Hepatocyte (in vitro differentiated cells): ENCODE results near the gene CUX1. TPM values are rescaled to one million over a fixed set of nuclear protein-coding genes. Genes with fewer than 3 reads are reported as not detected.
A peak's percentile ranks its signal among the peaks of the same experiment; 100 is the strongest.
"Not testable (repeated sequence)": the region's sequence is repeated elsewhere in the genome, so short reads cannot be mapped to it uniquely, and the experiment has no call there.

Experiments used
- DNase-seq: peaks from one replicate; pipeline ENCODE4 v3.0.0-alpha.2; 2016; ENCODE audit warnings: low spot score
- H2AFZ ChIP-seq: fragments of 200-600 bp; sonication (generic); 2 replicates; pipeline ENCODE4 v1.6.0; 2016; ENCODE audit warnings: antibody characterized with exemption, mild to moderate bottlenecking
- H3K27ac ChIP-seq: fragments of 200-600 bp; sonication (generic); 2 replicates; pipeline ENCODE4 v1.5.1; 2016; ENCODE audit warnings: mild to moderate bottlenecking
- H3K27me3 ChIP-seq: fragments of 200-600 bp; sonication (generic); 2 replicates; pipeline ENCODE4 v1.6.1; 2016
- H3K36me3 ChIP-seq: fragments of 200-600 bp; sonication (generic); replicated peaks from 2 replicates; pipeline ENCODE4 v1.5.1; 2016; ENCODE audit warnings: low read depth; ENCODE audit not compliant: insufficient read depth
- H3K4me1 ChIP-seq: fragments of 200-600 bp; sonication (generic); 2 replicates; pipeline ENCODE4 v1.5.1; 2016; ENCODE audit warnings: mild to moderate bottlenecking, moderate library complexity; ENCODE audit not compliant: insufficient read depth
- H3K4me2 ChIP-seq: fragments of 200-600 bp; sonication (generic); 2 replicates; pipeline ENCODE4 v1.6.0; 2016
- H3K4me3 ChIP-seq: fragments of 200-600 bp; sonication (generic); 2 replicates; pipeline ENCODE4 v1.5.1; 2016; ENCODE audit warnings: mild to moderate bottlenecking
- H3K79me2 ChIP-seq: fragments of 200-600 bp; sonication (generic); 2 replicates; pipeline ENCODE4 v1.6.0; 2017; ENCODE audit warnings: mild to moderate bottlenecking
- H3K9me2 ChIP-seq: fragments of 200-600 bp; sonication (generic); replicated peaks from 2 replicates; pipeline ENCODE4 v1.6.0; 2017; ENCODE audit warnings: mild to moderate bottlenecking; ENCODE audit not compliant: insufficient read depth
- H3K9me3 ChIP-seq: fragments of 200-600 bp; sonication (generic); 2 replicates; pipeline ENCODE4 v1.5.1; 2016; ENCODE audit warnings: low read depth, mild to moderate bottlenecking
- H4K20me1 ChIP-seq: fragments of 200-600 bp; sonication (generic); 2 replicates; pipeline ENCODE4 v1.6.0; 2016; ENCODE audit warnings: mild to moderate bottlenecking; ENCODE audit not compliant: insufficient read depth, poor library complexity, severe bottlenecking
- CTCF ChIP-seq: fragments of 200-600 bp; sonication (generic); IDR thresholded peaks from 2 replicates; pipeline ENCODE4 v1.5.1; 2016; ENCODE audit warnings: antibody characterized with exemption, mild to moderate bottlenecking; ENCODE audit not compliant: poor library complexity
- EZH2 ChIP-seq: fragments of 200-600 bp; sonication (generic); IDR thresholded peaks from 2 replicates; pipeline ENCODE4 v1.6.1; 2016; ENCODE audit warnings: antibody characterized with exemption, mild to moderate bottlenecking, borderline replicate concordance
- EZH2phosphoT487 ChIP-seq: fragments of 200-600 bp; sonication (generic); IDR thresholded peaks from one replicate; pipeline ENCODE4 v1.6.1; 2018; ENCODE audit warnings: antibody characterized with exemption, mild to moderate bottlenecking, low read depth, moderate library complexity; ENCODE audit not compliant: unreplicated experiment, severe bottlenecking
- WGBS: methylation state at CpG from one replicate; pipeline ENCODE4 v1.1.6; 2016; ENCODE audit warnings: low lambda C conversion rate; ENCODE audit errors: missing lambda C conversion rate; 5-methylcytosine and 5-hydroxymethylcytosine counted together
- polyA plus RNA-seq: library from polyadenylated mRNA; unstranded; fragments of >200 nt; fragmentation: Nextera tagmentation; extraction: Ambion mirVana; gene quantifications from 2 replicates; pipeline ENCODE4 v1.2.1, GENCODE V29; 2016
- total RNA-seq: library from RNA; depleted of rRNA; stranded (reverse); fragments of >200 nt; gene quantifications from 2 replicates; pipeline ENCODE4 v1.2.3, GENCODE V29; 2014

The CUX1 gene
- total and polyA plus RNA-seq, 2 experiments from 2014 or later = 60.1 to 76.8 TPM

GRCh38 chr7:101926265-101926664 is 108.8 kb downstream of the CUX1 start:
- Histone ChIP-seq H3K9me3 (no peaks in the 10 kb centered on the region), H3K79me2 (peaks cover 85% of the 10 kb centered on the region), H3K27ac (no peak overlapping the region), H2AFZ (no peak overlapping the region), H3K4me2 (no peak overlapping the region), H3K9me2 (no peaks in the 10 kb centered on the region), H3K4me3 (no peak overlapping the region), H3K36me3 (no peaks in the 10 kb centered on the region), H3K4me1 (peaks cover 15% of the 10 kb centered on the region), H3K27me3 (no peaks in the 10 kb centered on the region), H4K20me1 (no peaks in the 10 kb centered on the region)
- no peak for DNase-seq
- no peak for TF ChIP-seq EZH2
- TF ChIP-seq EZH2phosphoT487 = no peak
- no peak for TF ChIP-seq CTCF
- 98% methylated on average over 3 of the region's 3 CpGs for WGBS

GRCh38 chr7:101927389-101927788 is 110.0 kb downstream of the CUX1 start:
- DNase-seq = no peak
- H3K4me2 ChIP-seq = peak overlapping the region; percentile 43
- H3K4me3 ChIP-seq = no peak overlapping the region
- H3K79me2 ChIP-seq = peaks cover 92% of the 10 kb centered on the region
- no peaks in the 10 kb centered on the region for H4K20me1 ChIP-seq
- H2AFZ ChIP-seq = no peak overlapping the region
- peaks cover 13% of the 10 kb centered on the region for H3K4me1 ChIP-seq
- no peaks in the 10 kb centered on the region for H3K27me3 ChIP-seq
- no peaks in the 10 kb centered on the region for H3K9me3 ChIP-seq
- WGBS = 89% methylated on average over 6 of the region's 6 CpGs
- no peak for TF ChIP-seq EZH2
- TF ChIP-seq EZH2phosphoT487 = no peak
- no peak for TF ChIP-seq CTCF
- peak overlapping the region; percentile 53 for H3K27ac ChIP-seq
- no peaks in the 10 kb centered on the region for H3K9me2 ChIP-seq
- H3K36me3 ChIP-seq = no peaks in the 10 kb centered on the region

- Histone ChIP-seq H3K36me3 (no peaks in the 10 kb centered on the region), H3K27me3 (no peaks in the 10 kb centered on the region), H4K20me1 (no peaks in the 10 kb centered on the region), H3K9me2 (no peaks in the 10 kb centered on the region), H3K79me2 (peaks cover 93% of the 10 kb centered on the region), H3K27ac (peak overlapping the region; percentile 53), H2AFZ (no peak overlapping the region), H3K4me2 (peak overlapping the region; percentile 43), H3K9me3 (no peaks in the 10 kb centered on the region), H3K4me1 (peaks cover 9% of the 10 kb centered on the region), H3K4me3 (no peak overlapping the region)
- DNase-seq = no peak
- no peak for TF ChIP-seq CTCF
- no peak for TF ChIP-seq EZH2
- TF ChIP-seq EZH2phosphoT487 = no peak
- 53% methylated on average over 16 of the region's 16 CpGs for WGBS
These were observed 110.4 kb downstream of the CUX1 start for GRCh38 chr7:101927802-101928201.

GRCh38 chr7:101929256-101929655 is 111.8 kb downstream of the CUX1 start:
- Histone ChIP-seq H3K79me2 (peaks cover 93% of the 10 kb centered on the region), H3K36me3 (no peaks in the 10 kb centered on the region), H3K9me2 (no peaks in the 10 kb centered on the region), H2AFZ (no peak overlapping the region), H3K27me3 (no peaks in the 10 kb centered on the region), H4K20me1 (no peaks in the 10 kb centered on the region), H3K4me2 (no peak overlapping the region), H3K9me3 (no peaks in the 10 kb centered on the region), H3K27ac (no peak overlapping the region), H3K4me1 (peaks cover 10% of the 10 kb centered on the region), H3K4me3 (no peak overlapping the region)
- TF ChIP-seq EZH2 (no peak), EZH2phosphoT487 (no peak), CTCF (no peak)
- no peak for DNase-seq
- WGBS = 89% methylated on average over 4 of the region's 4 CpGs

- not testable (repeated sequence) for H3K4me3 ChIP-seq, H3K4me2 ChIP-seq, H3K9me2 ChIP-seq, H4K20me1 ChIP-seq, H3K9me3 ChIP-seq, H3K27me3 ChIP-seq, H3K27ac ChIP-seq, DNase-seq, H3K36me3 ChIP-seq, H2AFZ ChIP-seq
- Histone ChIP-seq H3K4me1 (peaks cover 17% of the 10 kb centered on the region), H3K79me2 (peaks cover 89% of the 10 kb centered on the region)
- WGBS = 91% methylated on average over 5 of the region's 6 CpGs
These were observed 112.5 kb downstream of the CUX1 start for GRCh38 chr7:101929911-101930310.
